HG03469 (cell line): ENCODE data around the gene STAT3.

Source experiments
- ATAC-seq: cut with Tn5 transposase; IDR thresholded peaks from one replicate; pipeline ENCODE4 v1.9.1; 2021; ENCODE audit warnings: mild to moderate bottlenecking, moderate library complexity, moderate number of reproducible peaks; ENCODE audit not compliant: unreplicated experiment

Gene STAT3

DNA sequence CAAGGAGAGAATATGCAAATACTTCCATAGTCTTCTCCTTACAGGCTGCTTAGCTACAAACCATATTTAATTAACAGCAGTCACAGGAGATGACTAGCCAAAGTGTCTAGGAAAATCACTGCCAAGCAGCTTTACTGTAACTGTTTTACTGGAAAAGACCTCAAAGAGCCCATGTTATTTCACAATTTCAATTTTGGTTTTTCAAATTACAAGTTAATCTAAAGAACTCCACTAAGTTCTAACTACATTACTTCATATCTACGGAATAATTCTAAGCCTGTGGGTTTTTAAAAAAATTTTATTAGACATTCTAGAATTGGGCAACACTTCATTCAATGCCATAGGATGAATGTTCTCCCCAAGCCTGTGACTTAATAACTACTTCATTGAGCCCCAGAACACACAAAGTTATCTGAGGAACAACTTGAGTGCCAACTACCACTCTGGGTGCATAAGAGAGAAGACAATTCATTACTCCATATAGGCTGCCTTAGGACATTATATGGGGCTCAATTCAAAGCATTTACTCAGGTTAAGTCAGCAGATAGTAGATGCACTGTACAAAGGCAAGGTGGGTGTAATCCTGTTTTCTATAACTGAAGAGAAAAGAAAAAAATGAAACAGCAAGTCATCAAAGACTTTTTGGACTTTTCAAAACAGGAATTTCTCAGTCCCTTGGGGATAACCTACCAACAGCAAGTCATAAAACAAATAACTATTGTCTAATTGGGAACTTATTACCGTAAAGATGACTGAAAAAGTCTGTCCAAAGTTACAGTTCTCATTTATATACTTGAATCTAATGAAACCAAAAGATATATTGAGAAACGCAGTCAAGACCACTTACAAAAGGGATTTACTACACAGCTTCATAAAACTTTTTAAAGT is 33.0 kb downstream of the STAT3 start:
- no peak for ATAC-seq

DNA sequence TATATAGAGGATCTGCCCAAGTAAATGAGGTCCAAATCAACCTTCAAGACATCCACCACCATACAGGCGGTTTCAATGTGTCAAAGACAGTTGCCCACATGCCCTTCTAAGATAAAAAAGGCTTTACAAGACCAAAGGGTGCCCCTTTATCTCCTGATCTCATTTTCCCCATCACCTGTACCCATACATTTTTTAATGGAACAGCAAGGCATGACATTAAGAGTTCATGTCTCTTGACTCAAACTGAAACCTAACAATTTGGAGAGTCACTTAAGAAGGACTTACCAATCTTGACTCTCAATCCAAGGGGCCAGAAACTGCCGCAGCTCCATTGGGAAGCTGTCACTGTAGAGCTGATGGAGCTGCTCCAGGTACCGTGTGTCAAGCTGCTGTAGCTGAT is 40.1 kb downstream of the STAT3 start:
- no peak for ATAC-seq

DNA sequence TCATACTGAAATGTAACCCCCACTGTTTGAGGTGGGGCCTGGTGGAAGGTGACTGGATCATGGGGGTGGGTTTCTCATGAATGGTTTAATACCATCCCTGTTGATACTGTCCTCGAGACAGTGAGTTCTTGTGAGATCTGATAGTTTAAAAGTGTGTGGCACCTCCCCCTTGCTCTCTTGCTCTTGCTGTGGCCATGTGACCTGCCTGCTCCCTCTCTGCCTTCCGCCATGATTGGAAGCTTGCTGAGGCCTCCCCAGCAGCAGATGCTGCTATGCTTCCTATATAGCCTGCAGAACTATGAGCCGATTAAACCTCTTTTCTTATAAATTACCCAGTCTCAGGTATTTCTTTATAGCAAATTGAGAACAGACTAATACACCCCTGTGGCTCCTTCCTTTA is 40.6 kb downstream of the STAT3 start:
- ATAC-seq, result no peak

DNA sequence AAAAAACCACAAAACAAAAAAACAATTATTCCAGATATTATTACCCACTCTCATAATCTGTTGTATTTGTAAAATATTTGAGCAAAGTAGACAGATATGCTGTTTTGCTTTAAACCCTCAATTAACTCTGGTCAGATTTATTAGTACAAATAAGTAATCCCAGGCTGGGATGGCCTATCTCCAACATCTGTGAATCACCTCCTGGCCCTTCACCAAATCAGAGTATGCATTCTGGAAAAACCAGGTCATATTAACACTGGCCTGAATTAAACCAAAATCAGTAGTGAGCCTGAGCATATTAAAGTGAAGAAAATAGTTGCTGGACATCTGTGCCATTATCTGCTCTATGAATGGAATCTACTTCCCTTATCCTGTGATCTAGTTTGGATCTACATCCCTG is 41.0 kb downstream of the STAT3 start:
- no peak for ATAC-seq

- ATAC-seq, result no peak
Observed at GRCh38 chr17:42346481-42346880, 41.8 kb downstream of the STAT3 start.

DNA sequence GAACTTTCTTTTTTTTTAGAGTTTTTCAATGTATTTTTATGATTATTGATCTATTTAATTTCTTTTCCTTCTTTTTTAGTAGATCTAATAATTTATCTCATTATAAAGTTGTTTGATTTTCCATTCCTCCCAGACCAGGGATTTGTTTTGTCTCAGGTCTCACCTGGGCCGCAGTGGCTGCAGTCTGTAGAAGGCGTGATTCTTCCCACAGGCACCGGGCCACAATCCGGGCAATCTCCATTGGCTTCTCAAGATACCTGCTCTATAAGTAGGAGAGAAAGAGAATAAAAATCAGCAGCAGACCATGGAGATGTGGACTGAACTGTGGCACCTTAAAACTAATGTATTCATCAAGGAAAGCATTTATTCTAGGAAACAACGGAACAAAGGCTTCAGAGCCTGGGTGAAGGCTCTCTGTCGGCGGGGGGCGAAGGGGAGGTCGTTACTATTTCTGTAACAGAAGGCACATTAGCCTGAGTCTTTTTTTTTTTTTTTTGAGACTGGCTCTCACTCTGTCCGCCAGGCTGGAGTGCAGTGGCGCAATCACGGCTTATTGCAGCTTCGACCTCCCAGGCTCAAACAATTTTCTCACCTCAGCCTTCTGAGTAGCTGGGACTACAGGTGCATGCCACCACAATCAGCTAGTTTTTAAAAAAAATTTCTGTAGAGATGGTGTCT is 42.7 kb downstream of the STAT3 start:
- ATAC-seq, result no peak

GRCh38 chr17:42342242-42343008 is 45.8 kb downstream of the STAT3 start:
- no peak for ATAC-seq

DNA sequence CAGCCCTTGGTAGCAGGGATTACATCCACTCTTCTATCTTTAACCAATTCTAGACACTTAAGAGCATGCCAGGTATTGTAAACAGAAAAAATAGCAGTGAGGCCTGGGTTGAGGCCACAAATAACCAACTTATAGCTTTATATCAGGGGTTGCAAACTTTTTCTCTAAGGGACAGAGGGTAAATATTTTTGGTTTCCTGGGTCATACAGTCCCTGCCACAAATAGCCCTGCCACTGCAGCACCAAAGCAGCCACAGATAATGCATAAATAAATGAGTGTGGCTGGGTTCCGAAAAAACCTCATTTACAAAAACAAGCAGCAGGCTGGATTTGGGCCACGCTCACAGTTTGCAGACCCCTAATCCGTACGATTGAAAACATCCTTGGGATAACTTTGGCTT is 46.7 kb downstream of the STAT3 start:
- no peak for ATAC-seq

DNA sequence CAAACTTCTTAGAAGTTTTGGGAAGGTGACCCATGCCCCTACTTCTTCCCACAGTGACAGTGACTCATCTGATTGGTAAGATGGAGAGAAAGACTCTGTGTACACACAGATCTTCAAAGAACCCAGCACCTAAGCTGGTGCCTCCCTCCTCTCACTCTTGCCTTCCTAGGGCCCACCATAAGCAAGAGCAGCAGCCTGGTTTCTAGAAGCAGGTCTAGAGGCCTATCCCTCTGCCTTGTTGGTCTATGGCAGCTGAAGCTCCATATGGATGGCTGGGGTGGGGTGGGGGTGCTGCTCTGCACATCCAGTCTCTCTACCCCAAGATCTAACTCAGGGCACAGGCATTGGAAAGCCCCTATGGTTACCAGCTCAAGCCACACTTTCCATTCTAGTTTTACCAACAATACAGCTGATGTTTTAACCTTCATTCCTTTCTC is 47.5 kb downstream of the STAT3 start:
- ATAC-seq, result no peak

DNA sequence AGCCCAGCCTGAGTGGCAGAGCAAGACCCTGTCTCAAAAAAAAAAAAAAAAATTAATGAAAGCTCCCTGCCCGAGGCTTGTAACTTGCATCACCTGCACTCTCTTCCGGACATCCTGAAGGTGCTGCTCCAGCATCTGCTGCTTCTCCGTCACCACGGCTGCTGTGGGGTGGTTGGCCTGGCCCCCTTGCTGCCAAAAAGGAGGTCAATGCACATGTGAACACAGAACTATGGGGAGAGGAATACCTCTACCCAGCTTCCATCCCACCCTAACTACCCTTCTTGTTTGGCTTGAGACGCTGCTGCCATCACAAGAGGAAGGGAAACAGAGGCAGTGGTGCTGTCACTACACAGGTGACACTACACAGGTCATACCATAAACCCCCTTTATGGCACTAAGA is 49.0 kb downstream of the STAT3 start:
- no peak for ATAC-seq

- ATAC-seq, result no peak
Observed at GRCh38 chr17:42338427-42338985, 49.7 kb downstream of the STAT3 start.

GRCh38 chr17:42337442-42337841 is 50.8 kb downstream of the STAT3 start:
- ATAC-seq, result no peak

DNA sequence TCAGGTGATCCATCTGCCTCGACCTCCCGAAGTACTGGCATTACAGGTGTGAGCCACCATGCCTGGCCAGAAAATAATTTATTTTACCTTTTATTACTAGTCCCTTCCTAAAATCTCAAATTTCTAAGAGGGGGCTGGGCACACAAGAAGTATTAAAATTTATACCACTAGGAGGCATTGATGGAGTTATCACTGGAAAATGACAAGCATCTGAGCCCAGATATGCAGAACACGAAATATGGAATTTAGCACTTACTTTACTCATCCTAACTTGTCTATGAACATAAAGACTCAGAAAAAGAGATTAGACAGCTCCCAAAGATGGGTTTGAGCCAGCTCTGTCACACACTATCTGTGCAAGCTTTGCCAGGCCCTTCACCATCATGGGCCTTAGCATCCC is 53.6 kb downstream of the STAT3 start:
- ATAC-seq, result no peak

DNA sequence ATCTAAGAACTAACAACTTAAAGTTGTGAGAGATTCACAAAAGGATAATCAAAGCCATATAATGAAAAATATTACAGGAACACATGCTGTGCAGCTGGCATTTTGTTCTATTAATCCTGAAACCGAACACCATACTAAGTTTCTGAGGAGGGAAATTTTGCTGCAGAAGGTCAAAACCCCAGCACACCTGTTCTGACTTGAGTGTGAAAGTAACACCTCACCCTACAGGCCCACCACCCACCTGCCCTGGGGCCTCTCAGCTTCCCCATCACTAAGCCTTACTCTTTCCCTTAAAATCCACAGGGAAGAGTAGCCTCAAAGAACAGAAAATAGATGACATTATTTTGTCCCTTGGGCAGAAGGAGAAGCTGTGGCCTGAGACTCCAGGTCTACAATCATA is 55.2 kb downstream of the STAT3 start:
- no peak for ATAC-seq

- no peak for ATAC-seq
Observed at GRCh38 chr17:42329025-42329976, 58.9 kb downstream of the STAT3 start.

DNA sequence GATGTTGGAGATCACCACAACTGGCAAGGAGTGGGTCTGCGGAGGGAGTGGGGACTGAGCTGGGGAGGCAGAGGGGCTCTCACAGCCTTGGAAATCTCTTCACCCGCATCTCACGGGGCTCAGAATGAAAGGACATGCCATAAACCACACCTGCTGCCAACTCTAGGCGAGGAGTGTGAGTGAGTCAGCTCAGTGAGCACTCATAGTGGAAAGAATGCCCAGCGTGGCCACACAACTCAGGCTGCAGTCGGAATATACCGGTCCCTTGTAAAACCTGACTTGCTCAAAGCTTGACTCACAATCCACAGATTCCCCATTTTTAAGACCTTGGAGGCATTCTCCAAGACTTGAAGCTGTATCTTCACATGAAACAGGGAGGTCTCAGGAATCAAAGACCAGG is 63.2 kb downstream of the STAT3 start:
- ATAC-seq, result no peak

- ATAC-seq, result no peak
Observed at GRCh38 chr17:42323268-42323773, 64.9 kb downstream of the STAT3 start.

DNA sequence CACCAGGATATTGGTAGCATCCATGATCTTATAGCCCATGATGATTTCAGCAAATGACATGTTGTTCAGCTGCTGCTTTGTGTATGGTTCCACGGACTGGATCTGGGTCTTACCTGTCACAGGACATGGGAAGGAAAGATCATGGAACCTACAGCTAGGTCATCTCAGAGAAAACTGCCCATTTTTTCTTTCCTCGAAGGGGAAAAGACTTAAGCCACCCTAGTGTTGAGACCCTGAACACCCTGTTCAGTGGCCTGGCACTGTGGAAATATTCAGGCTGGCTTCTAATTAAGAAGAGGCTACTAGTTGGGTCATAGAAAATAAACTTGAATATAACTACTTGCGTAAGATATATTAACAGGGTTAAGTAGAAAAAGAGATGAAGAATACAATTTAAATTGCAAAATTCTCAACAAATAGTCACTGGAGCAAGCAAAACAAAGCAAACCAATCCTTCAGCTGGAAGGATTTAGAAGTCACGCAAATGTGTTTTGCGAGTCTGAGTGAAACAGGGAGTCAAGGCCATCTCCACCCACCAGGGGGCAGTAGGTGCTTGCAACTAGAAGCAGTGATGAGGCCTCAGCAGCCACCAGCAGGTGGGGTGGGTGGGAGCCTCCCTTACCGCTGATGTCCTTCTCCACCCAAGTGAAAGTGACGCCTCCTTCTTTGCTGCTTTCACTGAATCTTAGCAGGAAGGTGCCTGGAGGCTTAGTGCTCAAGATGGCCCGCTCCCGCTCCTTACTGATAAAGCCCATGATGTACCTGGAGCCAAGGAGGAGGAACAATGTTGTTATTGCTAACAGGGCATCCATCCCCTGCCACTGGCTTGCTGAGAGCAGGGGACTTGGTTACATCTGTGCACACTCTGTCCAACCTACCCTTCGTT is 65.6 kb downstream of the STAT3 start:
- ATAC-seq, result no peak

- no peak for ATAC-seq
Observed at GRCh38 chr17:42321555-42321954, 66.7 kb downstream of the STAT3 start.
